Gastrocnemius medialis (tissue), 4 donors: ENCODE measurements around the gene CHKA.

Source experiments
- CTCF ChIP-seq, 5 experiments: fragments of 450-650 bp in 3 of 5; fragments of 200-600 bp in 2 of 5; sonication (generic) in 2 of 5; IDR thresholded peaks in 4 of 5; conservative IDR thresholded peaks in 1 of 5; 1 replicate in 4 of 5; 2 replicates in 1 of 5; pipeline ENCODE4 v1.5.1; 2016 to 2019; ENCODE audit warnings: antibody characterized with exemption in 5 of 5, mild to moderate bottlenecking in 3 of 5, moderate library complexity in 3 of 5
- POLR2A ChIP-seq, 2 donors: fragments of 450-650 bp; IDR thresholded peaks; one replicate each; pipeline ENCODE4 v1.6.1; 2017; ENCODE audit warnings: antibody characterized with exemption in 2 of 2, mild to moderate bottlenecking in 2 of 2, moderate library complexity in 2 of 2

- no peak for TF ChIP-seq CTCF (IDR thresholded peaks at IDR 0.05 in 4 of 5, conservative IDR thresholded peaks at IDR 0.05 in 1 of 5)
- TF ChIP-seq POLR2A (IDR thresholded peaks at IDR 0.05): no peak
Measured at GRCh38 chr11:68077617-68078582, 43.3 kb downstream of the CHKA start.
